ENCODE results near the gene PARD3B.

DNA sequence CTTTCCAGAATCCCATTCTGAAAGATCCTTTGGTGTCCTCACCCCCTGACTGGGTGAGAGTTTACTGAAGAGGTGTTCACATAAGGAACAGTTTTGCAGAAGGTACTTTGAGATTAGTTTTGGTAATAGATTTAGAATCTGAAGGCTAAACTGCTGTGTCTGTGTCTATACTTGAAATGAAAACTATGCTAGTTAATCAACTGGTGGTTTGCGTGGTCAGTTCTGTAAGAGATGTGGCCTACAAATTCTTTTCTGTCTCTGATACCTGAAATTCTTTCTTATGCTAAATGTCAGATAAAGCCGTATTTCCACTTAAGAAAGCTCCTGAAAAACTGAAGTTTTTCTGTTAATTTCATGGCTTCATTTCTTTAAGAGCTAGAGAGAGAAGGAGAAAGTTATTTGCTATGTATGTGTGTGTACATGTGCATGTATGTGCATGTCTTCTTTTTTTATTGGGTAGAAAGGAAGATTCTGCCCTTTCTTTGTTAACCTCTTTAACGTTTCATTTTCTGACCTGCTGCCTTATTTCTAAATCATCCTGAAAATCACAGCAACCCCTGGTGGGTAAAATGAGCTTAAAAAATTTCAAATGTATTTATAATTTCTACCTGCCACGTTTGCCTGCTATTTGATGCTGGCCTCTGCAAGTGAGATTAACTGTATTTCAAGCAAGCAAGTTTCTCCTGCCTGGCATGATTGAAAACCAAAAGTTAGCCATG lies 585.0 kb downstream of the PARD3B start:
- TF ChIP-seq, protein P1, sequence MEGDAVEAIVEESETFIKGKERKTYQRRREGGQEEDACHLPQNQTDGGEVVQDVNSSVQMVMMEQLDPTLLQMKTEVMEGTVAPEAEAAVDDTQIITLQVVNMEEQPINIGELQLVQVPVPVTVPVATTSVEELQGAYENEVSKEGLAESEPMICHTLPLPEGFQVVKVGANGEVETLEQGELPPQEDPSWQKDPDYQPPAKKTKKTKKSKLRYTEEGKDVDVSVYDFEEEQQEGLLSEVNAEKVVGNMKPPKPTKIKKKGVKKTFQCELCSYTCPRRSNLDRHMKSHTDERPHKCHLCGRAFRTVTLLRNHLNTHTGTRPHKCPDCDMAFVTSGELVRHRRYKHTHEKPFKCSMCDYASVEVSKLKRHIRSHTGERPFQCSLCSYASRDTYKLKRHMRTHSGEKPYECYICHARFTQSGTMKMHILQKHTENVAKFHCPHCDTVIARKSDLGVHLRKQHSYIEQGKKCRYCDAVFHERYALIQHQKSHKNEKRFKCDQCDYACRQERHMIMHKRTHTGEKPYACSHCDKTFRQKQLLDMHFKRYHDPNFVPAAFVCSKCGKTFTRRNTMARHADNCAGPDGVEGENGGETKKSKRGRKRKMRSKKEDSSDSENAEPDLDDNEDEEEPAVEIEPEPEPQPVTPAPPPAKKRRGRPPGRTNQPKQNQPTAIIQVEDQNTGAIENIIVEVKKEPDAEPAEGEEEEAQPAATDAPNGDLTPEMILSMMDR (IDR thresholded peaks at IDR 0.05): no peak
- TF ChIP-seq POLR2A (IDR thresholded peaks at IDR 0.05): no peak
